AG10803 (cell line): ENCODE results near the gene SLC25A13.

Experiments
- DNase-seq: peaks from one replicate; pipeline ENCODE4 v3.0.0; 2010; ENCODE audit warnings: low read depth
- H3K4me3 ChIP-seq: 2 replicates; pipeline ENCODE4 v1.5.1; 2011; ENCODE audit warnings: mild to moderate bottlenecking, low read length, control low read depth
- CTCF ChIP-seq: conservative IDR thresholded peaks from 2 replicates; pipeline ENCODE4 v1.5.1; 2011; ENCODE audit warnings: mild to moderate bottlenecking, low read length, control low read depth, inconsistent platforms

SLC25A13 gene

GRCh38 chr7:96241855-96242254 is 80.0 kb downstream of the SLC25A13 start:
- no peak for TF ChIP-seq CTCF
- no peak overlapping the region for H3K4me3 ChIP-seq
- peak; percentile 1 for DNase-seq

GRCh38 chr7:96238976-96239766 is 82.7 kb downstream of the SLC25A13 start:
- DNase-seq = no peak
- TF ChIP-seq CTCF = no peak

GRCh38 chr7:96238474-96238873 is 83.4 kb downstream of the SLC25A13 start:
- no peak overlapping the region for H3K4me3 ChIP-seq
- no peak for TF ChIP-seq CTCF
- DNase-seq = no peak

More at GRCh38 chr7:96238976-96239766, 82.7 kb downstream of the SLC25A13 start:
- no peak overlapping the region for H3K4me3 ChIP-seq

GRCh38 chr7:96237040-96237439 is 84.9 kb downstream of the SLC25A13 start:
- TF ChIP-seq CTCF = no peak
- DNase-seq = no peak
- H3K4me3 ChIP-seq = no peak overlapping the region

GRCh38 chr7:96236198-96237039 is 85.5 kb downstream of the SLC25A13 start:
- H3K4me3 ChIP-seq = no peak overlapping the region
- peak; percentile 74 for DNase-seq
- TF ChIP-seq CTCF = no peak

- no peak for TF ChIP-seq CTCF
These were observed 86.6 kb downstream of the SLC25A13 start for GRCh38 chr7:96235281-96235680.

More at GRCh38 chr7:96235281-96235680, 86.6 kb downstream of the SLC25A13 start:
- no peak overlapping the region for H3K4me3 ChIP-seq
- no peak for DNase-seq
